Iris pigment epithelial cell (primary cell): ENCODE data around the gene IL22RA2.

Experiments
- DNase-seq: peaks from one replicate; pipeline ENCODE4 v3.0.0-alpha.2; 2011; ENCODE audit warnings: low read depth

Gene IL22RA2

GRCh38 chr6:137097057-137097456 lies 76.4 kb downstream of the IL22RA2 start:
- peak; percentile 3 for DNase-seq

DNA sequence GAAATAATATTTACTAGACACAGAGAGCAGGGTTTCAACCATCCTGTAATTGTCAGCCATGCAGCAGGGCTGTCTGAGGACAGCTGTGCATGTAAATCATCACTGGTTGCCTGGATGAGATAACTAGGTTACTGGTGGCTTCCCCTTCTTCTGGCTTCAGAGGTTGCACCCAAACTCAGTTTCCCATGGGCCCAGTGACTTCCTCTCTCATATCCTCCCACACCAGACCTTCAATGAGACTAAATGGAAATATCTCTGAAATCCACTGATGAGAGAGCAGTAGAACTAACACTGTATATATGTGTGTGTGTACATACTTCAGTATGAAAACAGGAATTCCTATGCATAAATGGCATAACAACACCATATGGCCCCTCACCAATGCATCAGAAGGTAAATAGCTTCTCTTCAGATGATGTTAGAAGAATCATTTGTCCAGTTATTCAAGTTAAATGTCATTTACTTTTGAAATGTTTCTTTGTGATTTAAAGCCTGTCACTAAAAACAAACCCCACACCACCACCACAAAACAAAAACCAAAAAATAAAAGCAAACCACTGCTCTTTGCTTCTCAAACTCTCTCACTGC lies 77.7 kb downstream of the IL22RA2 start:
- no peak for DNase-seq

GRCh38 chr6:137095093-137095492 lies 78.4 kb downstream of the IL22RA2 start:
- no peak for DNase-seq

DNA sequence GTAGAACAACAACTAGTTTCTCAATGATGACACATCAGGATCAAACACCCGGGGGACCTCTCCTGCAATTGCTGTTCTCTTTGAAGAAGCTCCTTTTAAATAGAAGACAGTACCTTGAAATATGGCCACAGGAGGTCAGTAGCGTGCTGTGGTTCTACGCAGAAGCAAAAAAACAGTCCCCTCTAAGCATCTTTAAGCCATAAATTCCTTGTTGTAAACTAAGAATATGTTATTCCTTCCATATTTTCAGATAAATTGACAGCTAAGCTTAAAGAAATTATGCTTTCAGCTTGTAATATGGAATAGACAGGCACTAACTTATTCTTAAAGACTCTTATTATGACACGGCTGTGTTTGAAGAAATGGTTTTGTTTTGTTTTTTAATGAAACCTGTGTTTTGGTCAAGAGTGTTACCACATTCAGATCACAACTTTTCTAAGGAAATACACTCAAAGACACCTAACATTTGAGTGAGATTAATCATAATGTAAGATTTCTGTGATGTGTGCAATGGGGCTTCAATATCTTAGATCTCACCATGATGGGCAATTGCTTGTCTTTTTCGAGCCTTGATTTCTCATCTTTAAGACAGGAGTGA lies 78.9 kb downstream of the IL22RA2 start:
- DNase-seq = peak; percentile 82
